ENCODE measurements around the gene ITGAL. TPM values are rescaled to one million over a fixed set of nuclear protein-coding genes. Genes with fewer than 3 reads are reported as not detected.
A peak's percentile ranks its signal among the peaks of the same experiment; 100 is the strongest.

Gene ITGAL
- total and polyA plus RNA-seq, 2 donors (not counting 1 experiment from before 2014, with no cell fraction given): 110 to 184 TPM

DNA sequence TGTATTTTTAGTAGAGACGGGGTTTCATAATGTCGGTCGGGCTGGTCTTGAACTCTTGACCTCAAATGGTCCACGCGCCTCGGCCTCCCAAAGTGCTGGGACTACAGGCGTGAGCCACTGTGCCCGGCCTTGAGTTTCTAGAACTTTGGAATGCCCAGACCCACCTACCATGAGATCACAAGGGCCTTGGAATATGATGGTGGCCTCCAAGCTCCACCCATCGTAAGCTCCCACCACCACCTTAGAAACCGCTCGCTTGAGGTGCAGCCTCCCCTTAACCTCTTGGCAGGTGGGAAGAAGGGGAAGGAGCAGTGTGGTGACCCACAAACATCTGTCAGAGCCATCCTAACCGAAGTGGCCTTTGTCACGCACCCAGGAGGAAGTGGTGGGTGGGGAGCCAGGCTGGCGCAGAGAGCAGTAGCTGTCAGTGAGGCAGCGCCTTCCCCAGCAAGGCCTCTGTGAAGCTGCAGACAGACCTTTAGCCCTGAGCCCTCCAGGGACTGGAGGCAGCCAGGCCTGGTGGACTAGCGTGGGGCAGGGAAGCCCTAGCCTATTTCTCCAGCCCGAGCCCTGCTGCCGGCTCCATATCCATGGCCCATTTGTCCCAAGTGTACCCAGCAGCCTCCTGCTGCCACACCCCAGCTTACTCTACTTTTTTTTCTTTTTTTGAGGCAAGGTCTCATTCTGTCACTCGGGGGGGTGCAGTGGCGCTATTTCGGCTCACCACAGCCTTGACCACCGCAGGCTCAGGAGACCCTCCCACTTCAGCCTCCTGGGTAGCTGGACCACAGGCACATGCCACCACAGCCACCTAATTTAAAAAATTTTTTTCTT, 13.8 kb upstream of the ITGAL start:
- POLR2A ChIA-PET: interaction anchor here (0.5 to 4.8 kb wide), 12 partner anchors 8 to 301 kb away, joined by 3 to 74 read pairs (median 4); partner anchors contain the start of genes DCTPP1, FBRS and ITGAL
- no peaks in the 10 kb centered on the region for H3K36me3 ChIP-seq (replicated peaks in 1 of 2; ENCODE audit: control extremely low read depth in 1 of 2, control insufficient read depth in 1 of 2, extremely low read depth in 1 of 2, insufficient read depth in 2 of 2, low read length in 1 of 2)
- Mint-ChIP-seq H3K27ac (peak overlapping the region; percentile 97), H3K27me3 (no peaks in the 10 kb centered on the region), H3K4me3 (peak overlapping the region; percentile 80), H3K9me3 (ENCODE audit: insufficient read depth) (no peaks in the 10 kb centered on the region), H3K4me1 (peaks cover 52% of the 10 kb centered on the region)
- peaks cover 13 to 37% of the 10 kb centered on the region in 2 donors for H3K4me1 ChIP-seq (ENCODE audit: control insufficient read depth in 2 of 2, insufficient read depth in 2 of 2, low read length in 2 of 2)
- peak overlapping the region in 3 of 5 experiments; percentile 3 to 17 (median 9) for H3K4me3 ChIP-seq (ENCODE audit: control extremely low read depth in 1 of 5, extremely low read depth in 1 of 5, insufficient read depth in 1 of 5, low read depth in 2 of 5, low read length in 4 of 5)
- intact Hi-C loops (cut with micrococcal nuclease): loop anchor here (1.0 to 5.0 kb wide), 3 partner anchors 13 to 69 kb away; partner anchors contain the start of genes SEPHS2 and ZNF768
- CTCF ChIA-PET: interaction anchor here (0.9 to 6.1 kb wide), 11 partner anchors 10 to 140 kb away, joined by 3 to 57 read pairs (median 4); partner anchors contain the start of genes DCTPP1 and ITGAL
- peak; percentile 83 for DNase-seq
- 15% methylated on average over 18 of the region's 22 CpGs for WGBS (ENCODE audit: insufficient coverage)
- H3K27ac ChIP-seq (ENCODE audit: low read length in 2 of 2): peak overlapping the region; percentile 69 to 70
- H3K9me3 ChIP-seq (ENCODE audit: control extremely low read depth in 1 of 3, control insufficient read depth in 2 of 3, insufficient read depth in 1 of 3, low read length in 2 of 3): no peaks in the 10 kb centered on the region
- peak overlapping the region; percentile 80 for H2AFZ ChIP-seq (ENCODE audit: insufficient read depth, low read depth, low read length, poor library complexity, severe bottlenecking)
- no peaks in the 10 kb centered on the region for H3K27me3 ChIP-seq (replicated peaks in 1 of 4; ENCODE audit: control extremely low read depth in 1 of 4, control insufficient read depth in 3 of 4, insufficient read depth in 4 of 4, low read length in 3 of 4)
- H3K4me2 ChIP-seq (replicated peaks; ENCODE audit: low read depth, low read length, poor library complexity, severe bottlenecking): peak overlapping the region; percentile 73
- H3K79me2 ChIP-seq (ENCODE audit: control insufficient read depth, insufficient read depth, low read length): no peaks in the 10 kb centered on the region
- H4K20me1 ChIP-seq (ENCODE audit: control insufficient read depth, insufficient read depth, low read length, poor library complexity, severe bottlenecking): no peaks in the 10 kb centered on the region
- H3K9ac ChIP-seq (ENCODE audit: low read length): peak overlapping the region; percentile 34
- ATAC-seq (ENCODE audit: low read depth): peak; percentile 93
- TF ChIP-seq, protein P1, sequence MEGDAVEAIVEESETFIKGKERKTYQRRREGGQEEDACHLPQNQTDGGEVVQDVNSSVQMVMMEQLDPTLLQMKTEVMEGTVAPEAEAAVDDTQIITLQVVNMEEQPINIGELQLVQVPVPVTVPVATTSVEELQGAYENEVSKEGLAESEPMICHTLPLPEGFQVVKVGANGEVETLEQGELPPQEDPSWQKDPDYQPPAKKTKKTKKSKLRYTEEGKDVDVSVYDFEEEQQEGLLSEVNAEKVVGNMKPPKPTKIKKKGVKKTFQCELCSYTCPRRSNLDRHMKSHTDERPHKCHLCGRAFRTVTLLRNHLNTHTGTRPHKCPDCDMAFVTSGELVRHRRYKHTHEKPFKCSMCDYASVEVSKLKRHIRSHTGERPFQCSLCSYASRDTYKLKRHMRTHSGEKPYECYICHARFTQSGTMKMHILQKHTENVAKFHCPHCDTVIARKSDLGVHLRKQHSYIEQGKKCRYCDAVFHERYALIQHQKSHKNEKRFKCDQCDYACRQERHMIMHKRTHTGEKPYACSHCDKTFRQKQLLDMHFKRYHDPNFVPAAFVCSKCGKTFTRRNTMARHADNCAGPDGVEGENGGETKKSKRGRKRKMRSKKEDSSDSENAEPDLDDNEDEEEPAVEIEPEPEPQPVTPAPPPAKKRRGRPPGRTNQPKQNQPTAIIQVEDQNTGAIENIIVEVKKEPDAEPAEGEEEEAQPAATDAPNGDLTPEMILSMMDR (IDR thresholded peaks at IDR 0.05): no peak
- no peak for TF ChIP-seq EZH2 (IDR thresholded peaks at IDR 0.05; ENCODE audit: borderline replicate concordance, insufficient read depth, low read depth, low read length, poor library complexity, severe bottlenecking)

Measured in B cell (primary cell).